Neuronal stem cell (in vitro differentiated cells): ENCODE data around the gene FOXP1.

Experiments used
- DNase-seq: peaks from one replicate; pipeline ENCODE4 v3.0.0-alpha.2; 2013; ENCODE audit warnings: low spot score
- H2AFZ ChIP-seq: one replicate; pipeline ENCODE4 v1.6.1; 2013; ENCODE audit warnings: mild to moderate bottlenecking, low read length, inconsistent platforms
- H2AK5ac ChIP-seq: 2 replicates; pipeline ENCODE4 v1.6.1; 2013; ENCODE audit warnings: low read depth, mild to moderate bottlenecking, inconsistent platforms, low read length, moderate library complexity, mixed read lengths
- H2BK120ac ChIP-seq: 2 replicates; pipeline ENCODE4 v1.6.1; 2013; ENCODE audit warnings: low read depth, mild to moderate bottlenecking, inconsistent platforms, low read length, moderate library complexity, mixed read lengths
- H2BK12ac ChIP-seq: one replicate; pipeline ENCODE4 v1.6.1; 2013; ENCODE audit warnings: low read length, inconsistent platforms
- H2BK15ac ChIP-seq: 2 replicates; pipeline ENCODE4 v1.6.1; 2013; ENCODE audit warnings: mild to moderate bottlenecking, low read length, inconsistent platforms, mixed read lengths
- H2BK5ac ChIP-seq: one replicate; pipeline ENCODE4 v1.6.1; 2013; ENCODE audit warnings: inconsistent platforms, mild to moderate bottlenecking, low read length, moderate library complexity
- H3K14ac ChIP-seq: one replicate; pipeline ENCODE4 v1.6.1; 2013; ENCODE audit warnings: low read length, inconsistent platforms
- H3K18ac ChIP-seq: 2 replicates; pipeline ENCODE4 v1.6.1; 2013; ENCODE audit warnings: low read length, inconsistent platforms
- H3K23ac ChIP-seq: 2 replicates; pipeline ENCODE4 v1.6.1; 2013; ENCODE audit warnings: low read depth, mild to moderate bottlenecking, mixed read lengths, low read length, inconsistent platforms; ENCODE audit not compliant: poor library complexity
- H3K27ac ChIP-seq: replicated peaks from 3 replicates; pipeline ENCODE4 v1.5.1; 2013; ENCODE audit warnings: low read length, inconsistent platforms
- H3K27me3 ChIP-seq, 3 experiments: 2 replicates each; pipeline ENCODE4 v1.6.1; 2013; ENCODE audit warnings: low read length in 3 of 3, mild to moderate bottlenecking in 2 of 3, inconsistent platforms in 1 of 3, low read depth in 1 of 3, mixed read lengths in 1 of 3, moderate library complexity in 1 of 3; ENCODE audit not compliant: control insufficient read depth in 3 of 3, insufficient read depth in 3 of 3
- H3K36me3 ChIP-seq, 2 donors: replicated peaks in 1 of 2; 2 replicates each; pipeline ENCODE4 v1.6.1; 2013; ENCODE audit warnings: low read length in 2 of 2; ENCODE audit not compliant: control insufficient read depth in 2 of 2, insufficient read depth in 2 of 2
- H3K4ac ChIP-seq: 2 replicates; pipeline ENCODE4 v1.6.1; 2013; ENCODE audit warnings: inconsistent platforms, mild to moderate bottlenecking, low read length, moderate library complexity
- H3K4me1 ChIP-seq, 2 donors: 1 replicate in 1 of 2; 2 replicates in 1 of 2; pipeline ENCODE4 v1.6.1; 2013; ENCODE audit warnings: low read length in 2 of 2, low read depth in 1 of 2; ENCODE audit not compliant: control insufficient read depth in 2 of 2, insufficient read depth in 1 of 2
- H3K4me2 ChIP-seq: one replicate; pipeline ENCODE4 v1.6.1; 2013; ENCODE audit warnings: mild to moderate bottlenecking, low read length, inconsistent platforms; ENCODE audit not compliant: insufficient read depth, poor library complexity, severe bottlenecking
- H3K4me3 ChIP-seq, 2 donors: 2 replicates each; pipeline ENCODE4 v1.5.1; 2013; ENCODE audit warnings: low read length in 2 of 2, mild to moderate bottlenecking in 2 of 2, inconsistent platforms in 1 of 2, moderate library complexity in 1 of 2
- H3K79me1 ChIP-seq: one replicate; pipeline ENCODE4 v1.6.1; 2013; ENCODE audit warnings: low read depth, mild to moderate bottlenecking, inconsistent platforms, low read length, moderate library complexity
- H3K9ac ChIP-seq: one replicate; pipeline ENCODE4 v1.6.1; 2013; ENCODE audit warnings: mild to moderate bottlenecking, low read depth, low read length, inconsistent platforms; ENCODE audit not compliant: poor library complexity
- H3K9me3 ChIP-seq, 2 donors: replicated peaks in 1 of 2; 2 replicates each; pipeline versions ENCODE3 to v1.6.1; 2013; ENCODE audit warnings: low read length in 2 of 2, mild to moderate bottlenecking in 2 of 2, inconsistent platforms in 1 of 2, low read depth in 1 of 2, mixed read lengths in 1 of 2, moderate library complexity in 1 of 2; ENCODE audit not compliant: control insufficient read depth in 2 of 2, insufficient read depth in 1 of 2
- H4K8ac ChIP-seq: one replicate; pipeline ENCODE4 v1.6.1; 2013; ENCODE audit warnings: low read depth, mild to moderate bottlenecking, inconsistent platforms, low read length, moderate library complexity
- H4K91ac ChIP-seq: one replicate; pipeline ENCODE4 v1.6.1; 2013; ENCODE audit warnings: low read length, low read depth, mild to moderate bottlenecking, inconsistent platforms; ENCODE audit not compliant: poor library complexity
- WGBS, 2 donors: extraction: QIAGEN DNeasy Blood & Tissue Kit; methylation state at CpG; one replicate each; pipeline ENCODE4 v1.1.7; 2013; ENCODE audit warnings: missing lambda C conversion rate in 2 of 2, mixed read lengths in 1 of 2; ENCODE audit not compliant: insufficient read length in 2 of 2, insufficient replicate concordance in 1 of 2; ENCODE audit errors: extremely low coverage in 2 of 2; 5-methylcytosine and 5-hydroxymethylcytosine counted together

FOXP1 gene

GRCh38 chr3:71625676-71626075 lies 42.1 kb upstream of the FOXP1 start:
- Histone ChIP-seq H3K4me3 (no peak overlapping the region), H4K91ac (no peak overlapping the region), H2BK5ac (no peak overlapping the region), H3K4me2 (no peak overlapping the region), H2AK5ac (no peak overlapping the region), H3K4ac (no peak overlapping the region), H2BK12ac (no peak overlapping the region), H3K9ac (no peak overlapping the region), H4K8ac (no peak overlapping the region), H3K18ac (no peak overlapping the region), H3K36me3 (no peaks in the 10 kb centered on the region), H3K14ac (no peak overlapping the region), H2AFZ (no peak overlapping the region), H3K4me1 (no peaks in the 10 kb centered on the region), H3K79me1 (no peaks in the 10 kb centered on the region), H3K27me3 (peaks cover 0 to 6% (median 0%) of the 10 kb centered on the region in 3 experiments), H3K9me3 (no peaks in the 10 kb centered on the region), H3K27ac (no peak overlapping the region), H2BK15ac (no peak overlapping the region), H3K23ac (no peak overlapping the region), H2BK120ac (no peak overlapping the region)
- DNase-seq = no peak

- no peak overlapping the region for H3K27ac ChIP-seq
- no peak overlapping the region for H4K91ac ChIP-seq
- no peak overlapping the region for H2AK5ac ChIP-seq
- no peak overlapping the region for H2BK5ac ChIP-seq
- no CpG with 5 or more reads among the region's 9 CpGs for WGBS, 2 donors
- H3K36me3 ChIP-seq = no peaks in the 10 kb centered on the region
- H3K18ac ChIP-seq = no peak overlapping the region
- no peak overlapping the region for H3K23ac ChIP-seq
- H3K4me1 ChIP-seq = no peaks in the 10 kb centered on the region
- no peak overlapping the region for H2BK15ac ChIP-seq
- H2BK120ac ChIP-seq = no peak overlapping the region
- H4K8ac ChIP-seq = no peak overlapping the region
- no peak overlapping the region for H3K9ac ChIP-seq
- no peak for DNase-seq
- no peaks in the 10 kb centered on the region for H3K79me1 ChIP-seq
- no peaks in the 10 kb centered on the region for H3K9me3 ChIP-seq
- H3K4me3 ChIP-seq = no peak overlapping the region
- no peak overlapping the region for H3K4me2 ChIP-seq
- no peak overlapping the region for H3K14ac ChIP-seq
- H3K27me3 ChIP-seq = peaks cover 0 to 6% (median 0%) of the 10 kb centered on the region in 3 experiments
- H2BK12ac ChIP-seq = no peak overlapping the region
- H3K4ac ChIP-seq = no peak overlapping the region
- H2AFZ ChIP-seq = no peak overlapping the region
These were observed 38.5 kb upstream of the FOXP1 start for GRCh38 chr3:71621825-71622537.

- Histone ChIP-seq H3K14ac (no peak overlapping the region), H3K9me3 (no peaks in the 10 kb centered on the region), H3K4me2 (no peak overlapping the region), H3K36me3 (no peaks in the 10 kb centered on the region), H2BK120ac (no peak overlapping the region), H3K27me3 (peaks cover 0 to 6% (median 0%) of the 10 kb centered on the region in 3 experiments), H2BK12ac (no peak overlapping the region), H3K4me1 (peaks cover 0 to 2% of the 10 kb centered on the region in 2 donors), H2BK15ac (no peak overlapping the region), H3K4ac (no peak overlapping the region), H2BK5ac (no peak overlapping the region), H2AFZ (no peak overlapping the region), H2AK5ac (no peak overlapping the region), H3K9ac (no peak overlapping the region), H3K4me3 (no peak overlapping the region), H4K91ac (no peak overlapping the region), H3K79me1 (peaks cover 1% of the 10 kb centered on the region), H3K27ac (no peak overlapping the region), H3K23ac (no peak overlapping the region), H3K18ac (no peak overlapping the region), H4K8ac (no peak overlapping the region)
- no CpG with 5 or more reads among the region's 6 CpGs for WGBS, 2 donors
- no peak for DNase-seq
These were observed 35.0 kb upstream of the FOXP1 start for GRCh38 chr3:71618538-71618937.

GRCh38 chr3:71616571-71617021 lies 33.1 kb upstream of the FOXP1 start:
- peaks cover 0 to 2% of the 10 kb centered on the region in 2 donors for H3K4me1 ChIP-seq
- H3K14ac ChIP-seq = no peak overlapping the region
- H3K9me3 ChIP-seq = no peaks in the 10 kb centered on the region
- no peak overlapping the region for H2AFZ ChIP-seq
- H2BK120ac ChIP-seq = no peak overlapping the region
- H3K9ac ChIP-seq = no peak overlapping the region
- no CpG with 5 or more reads among the region's 6 CpGs for WGBS, 2 donors
- no peak overlapping the region for H3K4me3 ChIP-seq
- no peak overlapping the region for H3K4me2 ChIP-seq
- no peak overlapping the region for H2BK5ac ChIP-seq
- no peak overlapping the region for H2BK15ac ChIP-seq
- no peak overlapping the region for H3K4ac ChIP-seq
- peaks cover 1% of the 10 kb centered on the region for H3K79me1 ChIP-seq
- H3K27ac ChIP-seq = no peak overlapping the region
- H2BK12ac ChIP-seq = no peak overlapping the region
- H3K23ac ChIP-seq = no peak overlapping the region
- no peak overlapping the region for H3K18ac ChIP-seq
- no peaks in the 10 kb centered on the region for H3K36me3 ChIP-seq
- no peak overlapping the region for H4K8ac ChIP-seq
- no peak overlapping the region for H4K91ac ChIP-seq
- H2AK5ac ChIP-seq = no peak overlapping the region
- DNase-seq = no peak
- H3K27me3 ChIP-seq = peaks cover 0 to 6% (median 0%) of the 10 kb centered on the region in 3 experiments
